GM23248 (cell line): Measurements from ENCODE around the gene MED22.

ENCODE experiments used
- EZH2 ChIP-seq: fragments of 200-600 bp; sonication (generic); IDR thresholded peaks from 2 replicates; pipeline ENCODE4 v1.6.1; 2018; ENCODE audit warnings: antibody characterized with exemption, mild to moderate bottlenecking; ENCODE audit not compliant: insufficient read depth, poor library complexity, severe bottlenecking
- EZH2phosphoT487 ChIP-seq: fragments of 200-600 bp; sonication (generic); IDR thresholded peaks from 2 replicates; pipeline ENCODE4 v1.6.1; 2018; ENCODE audit warnings: antibody characterized with exemption, moderate library complexity, mild to moderate bottlenecking, low read depth; ENCODE audit not compliant: insufficient read depth

DNA sequence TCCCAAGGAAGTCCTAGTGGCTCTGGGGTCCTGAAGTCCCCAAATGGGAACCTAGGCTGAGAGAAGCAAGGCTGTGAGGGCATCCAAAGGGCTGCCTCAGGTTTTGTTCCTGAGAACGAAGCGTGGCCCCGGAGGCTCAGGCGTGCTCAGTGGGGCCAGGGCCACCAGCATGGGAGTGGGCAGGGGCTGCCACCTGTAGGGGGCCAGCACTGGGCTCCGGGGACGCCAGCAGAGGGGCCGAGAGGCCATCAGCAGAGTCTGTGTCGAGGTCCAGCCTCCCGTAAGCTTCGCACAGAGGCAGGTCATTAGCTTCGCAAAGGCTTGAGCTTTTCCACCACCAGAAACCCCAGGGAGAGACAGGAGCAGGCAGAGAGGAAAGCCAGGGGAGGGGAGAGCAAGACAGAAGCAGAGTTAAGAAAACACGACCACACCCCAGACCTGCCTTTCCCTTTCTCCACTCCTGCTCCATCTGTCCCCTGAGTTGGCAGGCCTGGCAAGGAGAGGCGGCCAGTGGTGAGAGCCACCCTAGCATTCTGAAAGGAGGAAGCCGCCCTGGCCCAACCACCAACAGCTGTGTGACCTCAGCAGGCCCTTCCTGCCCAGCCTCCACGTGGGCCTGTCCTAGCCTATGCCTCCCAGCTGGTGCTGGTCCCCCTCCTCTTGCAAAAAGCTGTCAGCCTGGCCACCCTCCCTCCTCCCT, 6.4 kb downstream of the MED22 start:
- TF ChIP-seq EZH2 (no peak), EZH2phosphoT487 (no peak)
